Hematopoietic multipotent progenitor cell treated with erythropoietin and hydrocortisone succinate and interleukin-3 and kit ligand, for 17 days (in vitro differentiated cells): ENCODE results near the gene TMEM253.

ENCODE experiments used
- DNase-seq: peaks from one replicate; pipeline ENCODE4 v3.0.0-alpha.2; 2015; ENCODE audit warnings: low spot score

The TMEM253 gene

GRCh38 chr14:21100931-21101330, at the start of gene TMEM253:
TMEM253 (plus strand) TSS chr14:21101066; CDS start chr14:21101344, 278 bp downstream.
- no peak for DNase-seq

- no peak for DNase-seq
Measured at GRCh38 chr14:21053184-21054122, 47.4 kb upstream of the TMEM253 start.

- no peak for DNase-seq
Measured at GRCh38 chr14:21054123-21054767, 46.6 kb upstream of the TMEM253 start.

- no peak for DNase-seq
Measured at GRCh38 chr14:21054768-21055145, 46.1 kb upstream of the TMEM253 start.

GRCh38 chr14:21055432-21056117, 45.3 kb upstream of the TMEM253 start:
- DNase-seq: no peak

GRCh38 chr14:21056520-21057163, 44.2 kb upstream of the TMEM253 start:
- DNase-seq: no peak

- no peak for DNase-seq
Measured at GRCh38 chr14:21057803-21058675, 42.8 kb upstream of the TMEM253 start, which contains the start of gene RNASE8. RNASE8 (plus strand) TSS chr14:21057822; CDS start chr14:21057893, 71 bp downstream.

- DNase-seq: no peak
Measured at GRCh38 chr14:21058903-21059302, 42.0 kb upstream of the TMEM253 start.

GRCh38 chr14:21059842-21060613, 40.8 kb upstream of the TMEM253 start:
- DNase-seq: no peak

GRCh38 chr14:21060614-21061346, 40.1 kb upstream of the TMEM253 start:
- no peak for DNase-seq

- DNase-seq: no peak
Measured at GRCh38 chr14:21061347-21061668, 39.6 kb upstream of the TMEM253 start.

GRCh38 chr14:21063479-21063878, 37.4 kb upstream of the TMEM253 start:
- DNase-seq: no peak

- DNase-seq: no peak
Measured at GRCh38 chr14:21066882-21067502, 33.9 kb upstream of the TMEM253 start.

- peak; percentile 25 for DNase-seq
Measured at GRCh38 chr14:21068521-21069387, 32.1 kb upstream of the TMEM253 start.

GRCh38 chr14:21069388-21070082, 31.3 kb upstream of the TMEM253 start:
- DNase-seq: no peak

GRCh38 chr14:21070083-21070609, 30.7 kb upstream of the TMEM253 start, which contains the start of gene ARHGEF40:
ARHGEF40 (plus strand) TSS chr14:21070304; CDS start chr14:21070397, 93 bp downstream.
- DNase-seq: no peak

GRCh38 chr14:21070610-21071224, 30.1 kb upstream of the TMEM253 start:
- no peak for DNase-seq
